ENCODE data around the gene MAPK8IP3.

MAPK8IP3 gene

GRCh38 chr16:1781758-1782407, 75.9 kb downstream of the MAPK8IP3 start:
- Histone ChIP-seq H3K9me3 (ENCODE audit: insufficient read depth, low read depth, low read length) (no peaks in the 10 kb centered on the region), H3K79me2 (ENCODE audit: insufficient read depth, low read length) (peaks cover 54% of the 10 kb centered on the region), H3K4me3 (ENCODE audit: low read length, poor library complexity, severe bottlenecking) (peak overlapping the region; percentile 93), H3K4me1 (ENCODE audit: insufficient read depth, low read length, poor library complexity, severe bottlenecking) (no peaks in the 10 kb centered on the region), H3K9me2 (replicated peaks; ENCODE audit: low read depth, low read length) (no peaks in the 10 kb centered on the region), H3K9ac (ENCODE audit: low read depth, low read length, poor library complexity, severe bottlenecking) (peak overlapping the region; percentile 64), H2AFZ (ENCODE audit: low read length) (no peak overlapping the region), H4K20me1 (ENCODE audit: insufficient read depth, low read length, poor library complexity, severe bottlenecking) (peaks cover 4% of the 10 kb centered on the region), H3K36me3 (ENCODE audit: insufficient read depth, low read length) (no peaks in the 10 kb centered on the region), H3F3A (ENCODE audit: low read depth) (no peaks in the 10 kb centered on the region), H3K27me3 (ENCODE audit: insufficient read depth, low read length, poor library complexity, severe bottlenecking) (no peaks in the 10 kb centered on the region), H3K4me2 (ENCODE audit: low read depth, low read length, poor library complexity, severe bottlenecking) (peak overlapping the region; percentile 75)
- TF ChIP-seq CTCF (conservative IDR thresholded peaks at IDR 0.05; ENCODE audit: low read length) (no peak), EZH2phosphoT487 (IDR thresholded peaks at IDR 0.05; ENCODE audit: borderline replicate concordance) (no peak)

GRCh38 chr16:1782408-1783264, 76.6 kb downstream of the MAPK8IP3 start, which contains the start of the genes NUBP2 and SPSB3:
TSS of gene NUBP2 (plus strand) at chr16:1782960. CDS start at chr16:1783021, 61 bp downstream.
TSS of gene SPSB3 (minus strand) at chr16:1782571. CDS start at chr16:1781483, 1,088 bp downstream.
- H3K4me2 ChIP-seq (ENCODE audit: low read depth, low read length, poor library complexity, severe bottlenecking) = peak within 1 kb of the TSS; percentile 75
- no peaks in the 10 kb centered on the region for H3K27me3 ChIP-seq (ENCODE audit: insufficient read depth, low read length, poor library complexity, severe bottlenecking)
- no peaks in the 10 kb centered on the region for H3K36me3 ChIP-seq (ENCODE audit: insufficient read depth, low read length)
- H3K9ac ChIP-seq (ENCODE audit: low read depth, low read length, poor library complexity, severe bottlenecking) = peak within 1 kb of the TSS; percentile 82
- no peak for TF ChIP-seq CTCF (conservative IDR thresholded peaks at IDR 0.05; ENCODE audit: low read length)
- no peaks in the 10 kb centered on the region for H3K9me3 ChIP-seq (ENCODE audit: insufficient read depth, low read depth, low read length)
- H3K9me2 ChIP-seq (replicated peaks; ENCODE audit: low read depth, low read length) = no peaks in the 10 kb centered on the region
- peaks cover 54% of the 10 kb centered on the region for H3K79me2 ChIP-seq (ENCODE audit: insufficient read depth, low read length)
- no peaks in the 10 kb centered on the region for H3K4me1 ChIP-seq (ENCODE audit: insufficient read depth, low read length, poor library complexity, severe bottlenecking)
- peaks cover 4% of the 10 kb centered on the region for H4K20me1 ChIP-seq (ENCODE audit: insufficient read depth, low read length, poor library complexity, severe bottlenecking)
- H3K4me3 ChIP-seq (ENCODE audit: low read length, poor library complexity, severe bottlenecking) = peak within 1 kb of the TSS; percentile 93
- no peaks in the 10 kb centered on the region for H3F3A ChIP-seq (ENCODE audit: low read depth)
- H2AFZ ChIP-seq (ENCODE audit: low read length) = no peak within 1 kb of the TSS

GRCh38 chr16:1784977-1785845, 79.2 kb downstream of the MAPK8IP3 start:
- H3K9ac ChIP-seq (ENCODE audit: low read depth, low read length, poor library complexity, severe bottlenecking) = no peak overlapping the region
- H3F3A ChIP-seq (ENCODE audit: low read depth) = no peaks in the 10 kb centered on the region
- no peak overlapping the region for H2AFZ ChIP-seq (ENCODE audit: low read length)
- no peak overlapping the region for H3K4me3 ChIP-seq (ENCODE audit: low read length, poor library complexity, severe bottlenecking)
- peaks cover 4% of the 10 kb centered on the region for H4K20me1 ChIP-seq (ENCODE audit: insufficient read depth, low read length, poor library complexity, severe bottlenecking)
- no peaks in the 10 kb centered on the region for H3K27me3 ChIP-seq (ENCODE audit: insufficient read depth, low read length, poor library complexity, severe bottlenecking)
- H3K9me3 ChIP-seq (ENCODE audit: insufficient read depth, low read depth, low read length) = no peaks in the 10 kb centered on the region
- H3K4me1 ChIP-seq (ENCODE audit: insufficient read depth, low read length, poor library complexity, severe bottlenecking) = no peaks in the 10 kb centered on the region
- H3K4me2 ChIP-seq (ENCODE audit: low read depth, low read length, poor library complexity, severe bottlenecking) = peak overlapping the region; percentile 27
- TF ChIP-seq CTCF (conservative IDR thresholded peaks at IDR 0.05; ENCODE audit: low read length) (no peak), EZH2phosphoT487 (IDR thresholded peaks at IDR 0.05; ENCODE audit: borderline replicate concordance) (no peak)
- H3K79me2 ChIP-seq (ENCODE audit: insufficient read depth, low read length) = peaks cover 51% of the 10 kb centered on the region
- no peaks in the 10 kb centered on the region for H3K9me2 ChIP-seq (replicated peaks; ENCODE audit: low read depth, low read length)
- H3K36me3 ChIP-seq (ENCODE audit: insufficient read depth, low read length) = no peaks in the 10 kb centered on the region

Data from Loucy (cell line).